ENCODE measurements around the gene KIF1C.
"Not testable (repeated sequence)": the region's sequence is repeated elsewhere in the genome, so short reads cannot be mapped to it uniquely, and the experiment has no call there.

DNA sequence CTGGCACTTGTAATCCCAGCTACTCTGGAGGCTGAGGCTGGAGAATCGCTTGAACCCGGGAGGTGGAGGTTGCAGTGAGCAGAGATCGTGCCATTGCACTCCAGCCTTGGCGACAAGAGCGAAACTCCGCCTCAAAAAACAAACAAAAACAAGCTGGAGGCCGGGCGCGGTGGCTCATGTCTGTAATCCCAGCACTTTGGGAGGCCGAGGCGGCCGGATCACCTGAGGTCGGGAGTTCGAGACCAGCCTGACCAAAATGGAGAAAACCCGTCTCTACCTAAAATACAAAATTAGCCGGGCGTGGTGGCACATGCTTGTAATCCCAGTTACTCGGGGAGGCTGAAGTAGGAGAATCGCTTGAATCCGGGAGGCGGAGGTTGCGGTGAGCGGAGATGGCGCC lies 79.5 kb downstream of the KIF1C start:
- TF ChIP-seq, protein P1, sequence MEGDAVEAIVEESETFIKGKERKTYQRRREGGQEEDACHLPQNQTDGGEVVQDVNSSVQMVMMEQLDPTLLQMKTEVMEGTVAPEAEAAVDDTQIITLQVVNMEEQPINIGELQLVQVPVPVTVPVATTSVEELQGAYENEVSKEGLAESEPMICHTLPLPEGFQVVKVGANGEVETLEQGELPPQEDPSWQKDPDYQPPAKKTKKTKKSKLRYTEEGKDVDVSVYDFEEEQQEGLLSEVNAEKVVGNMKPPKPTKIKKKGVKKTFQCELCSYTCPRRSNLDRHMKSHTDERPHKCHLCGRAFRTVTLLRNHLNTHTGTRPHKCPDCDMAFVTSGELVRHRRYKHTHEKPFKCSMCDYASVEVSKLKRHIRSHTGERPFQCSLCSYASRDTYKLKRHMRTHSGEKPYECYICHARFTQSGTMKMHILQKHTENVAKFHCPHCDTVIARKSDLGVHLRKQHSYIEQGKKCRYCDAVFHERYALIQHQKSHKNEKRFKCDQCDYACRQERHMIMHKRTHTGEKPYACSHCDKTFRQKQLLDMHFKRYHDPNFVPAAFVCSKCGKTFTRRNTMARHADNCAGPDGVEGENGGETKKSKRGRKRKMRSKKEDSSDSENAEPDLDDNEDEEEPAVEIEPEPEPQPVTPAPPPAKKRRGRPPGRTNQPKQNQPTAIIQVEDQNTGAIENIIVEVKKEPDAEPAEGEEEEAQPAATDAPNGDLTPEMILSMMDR (conservative IDR thresholded peaks at IDR 0.05; ENCODE audit: low read length) = not testable (repeated sequence)
- TF ChIP-seq EZH2phosphoT487 (IDR thresholded peaks at IDR 0.05; ENCODE audit: borderline replicate concordance, low read depth, low read length) = not testable (repeated sequence)

All from OCI-LY7 (cell line).